ENCODE measurements around the gene ARL2BP. TPM values are rescaled to one million over a fixed set of nuclear protein-coding genes. Genes with fewer than 3 reads are reported as not detected.

Gene ARL2BP
- total RNA-seq, 2 donors from 2014 or later: 56.4 to 80.4 TPM

DNA sequence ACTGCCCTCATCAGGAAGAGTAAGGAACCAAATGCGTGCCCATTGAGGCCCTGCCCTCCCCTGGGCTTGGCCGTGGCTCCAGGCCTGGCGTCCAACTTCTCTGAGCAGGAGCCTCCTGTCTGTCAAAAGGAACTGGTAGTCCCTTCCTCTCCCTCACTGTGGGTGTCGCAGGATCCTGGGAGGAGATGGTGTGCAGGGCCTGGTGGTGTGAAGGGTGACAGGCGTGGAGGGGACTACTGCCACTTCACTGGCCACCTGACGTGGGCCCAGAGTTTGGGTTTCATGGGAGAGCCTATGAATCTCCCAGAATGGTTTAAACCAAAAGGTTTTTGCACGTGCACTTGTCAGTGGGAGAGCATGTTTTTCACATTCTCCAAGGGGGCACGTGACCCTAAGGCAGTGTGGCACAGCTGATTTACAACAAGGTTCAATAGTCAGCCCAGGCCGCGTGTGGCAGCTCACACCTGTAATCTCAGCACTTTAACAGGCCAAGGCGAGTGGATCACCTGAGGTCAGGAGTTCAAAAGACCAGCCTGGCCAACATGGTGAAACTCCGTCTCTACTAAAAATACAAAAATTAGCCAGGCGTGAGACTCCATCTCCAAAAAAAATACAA lies 12.5 kb downstream of the ARL2BP start:
- no peaks in the 10 kb centered on the region for H3K9me3 ChIP-seq
- peaks cover 26% of the 10 kb centered on the region for H3K36me3 ChIP-seq
- peaks cover 0 to 13% of the 10 kb centered on the region in 2 donors for H3K4me1 ChIP-seq
- TF ChIP-seq, protein P1, sequence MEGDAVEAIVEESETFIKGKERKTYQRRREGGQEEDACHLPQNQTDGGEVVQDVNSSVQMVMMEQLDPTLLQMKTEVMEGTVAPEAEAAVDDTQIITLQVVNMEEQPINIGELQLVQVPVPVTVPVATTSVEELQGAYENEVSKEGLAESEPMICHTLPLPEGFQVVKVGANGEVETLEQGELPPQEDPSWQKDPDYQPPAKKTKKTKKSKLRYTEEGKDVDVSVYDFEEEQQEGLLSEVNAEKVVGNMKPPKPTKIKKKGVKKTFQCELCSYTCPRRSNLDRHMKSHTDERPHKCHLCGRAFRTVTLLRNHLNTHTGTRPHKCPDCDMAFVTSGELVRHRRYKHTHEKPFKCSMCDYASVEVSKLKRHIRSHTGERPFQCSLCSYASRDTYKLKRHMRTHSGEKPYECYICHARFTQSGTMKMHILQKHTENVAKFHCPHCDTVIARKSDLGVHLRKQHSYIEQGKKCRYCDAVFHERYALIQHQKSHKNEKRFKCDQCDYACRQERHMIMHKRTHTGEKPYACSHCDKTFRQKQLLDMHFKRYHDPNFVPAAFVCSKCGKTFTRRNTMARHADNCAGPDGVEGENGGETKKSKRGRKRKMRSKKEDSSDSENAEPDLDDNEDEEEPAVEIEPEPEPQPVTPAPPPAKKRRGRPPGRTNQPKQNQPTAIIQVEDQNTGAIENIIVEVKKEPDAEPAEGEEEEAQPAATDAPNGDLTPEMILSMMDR (IDR thresholded peaks at IDR 0.05): no peak
- no peak overlapping the region for H3K4me3 ChIP-seq
- no peaks in the 10 kb centered on the region for H3K27me3 ChIP-seq
- DNase-seq (ENCODE audit: low spot score): no peak
- H3K27ac ChIP-seq: no peak overlapping the region

GRCh38 chr16:57258226-57258909 lies 13.3 kb downstream of the ARL2BP start:
- peaks cover 0 to 13% of the 10 kb centered on the region in 2 donors for H3K4me1 ChIP-seq

DNA sequence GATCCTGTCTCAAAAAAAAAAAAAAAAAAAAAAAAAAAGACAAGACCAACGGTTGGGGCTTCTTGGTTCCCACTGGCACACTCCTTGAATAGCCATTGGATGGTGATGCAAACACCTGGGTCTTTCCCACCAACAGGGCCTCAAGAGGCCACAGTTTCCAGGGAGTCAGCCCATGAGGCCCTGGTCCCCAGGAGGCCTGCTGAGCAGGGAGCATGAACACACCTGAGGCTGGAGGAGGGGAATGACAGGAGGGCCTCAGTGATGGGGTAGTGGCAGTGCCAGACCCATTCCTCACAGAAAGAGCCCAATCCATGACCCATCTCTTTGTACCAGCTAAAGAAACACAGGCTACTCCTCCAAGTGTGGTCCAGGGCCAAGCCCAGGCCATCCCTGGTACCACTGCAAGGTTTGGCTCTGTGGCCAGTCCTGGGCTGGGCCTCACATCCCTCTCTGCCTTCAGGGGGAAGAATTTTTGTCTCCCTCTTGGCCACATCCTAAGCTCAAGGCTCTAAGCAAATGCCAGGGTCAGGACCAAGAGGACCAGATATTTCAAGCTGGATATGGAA lies 13.9 kb downstream of the ARL2BP start:
- peaks cover 0 to 13% of the 10 kb centered on the region in 2 donors for H3K4me1 ChIP-seq
- no peaks in the 10 kb centered on the region for H3K9me3 ChIP-seq
- no peaks in the 10 kb centered on the region for H3K27me3 ChIP-seq
- no peak for DNase-seq (ENCODE audit: low spot score)
- TF ChIP-seq, protein P1 (IDR thresholded peaks at IDR 0.05): no peak
- H3K27ac ChIP-seq: no peak overlapping the region
- H3K4me3 ChIP-seq: no peak overlapping the region
- peaks cover 11% of the 10 kb centered on the region for H3K36me3 ChIP-seq

More at GRCh38 chr16:57258226-57258909, 13.3 kb downstream of the ARL2BP start:
- no peak overlapping the region for H3K27ac ChIP-seq
- peaks cover 18% of the 10 kb centered on the region for H3K36me3 ChIP-seq
- DNase-seq (ENCODE audit: low spot score): no peak
- no peak overlapping the region for H3K4me3 ChIP-seq
- no peaks in the 10 kb centered on the region for H3K27me3 ChIP-seq
- H3K9me3 ChIP-seq: no peaks in the 10 kb centered on the region
- TF ChIP-seq, protein P1 (IDR thresholded peaks at IDR 0.05): no peak

DNA sequence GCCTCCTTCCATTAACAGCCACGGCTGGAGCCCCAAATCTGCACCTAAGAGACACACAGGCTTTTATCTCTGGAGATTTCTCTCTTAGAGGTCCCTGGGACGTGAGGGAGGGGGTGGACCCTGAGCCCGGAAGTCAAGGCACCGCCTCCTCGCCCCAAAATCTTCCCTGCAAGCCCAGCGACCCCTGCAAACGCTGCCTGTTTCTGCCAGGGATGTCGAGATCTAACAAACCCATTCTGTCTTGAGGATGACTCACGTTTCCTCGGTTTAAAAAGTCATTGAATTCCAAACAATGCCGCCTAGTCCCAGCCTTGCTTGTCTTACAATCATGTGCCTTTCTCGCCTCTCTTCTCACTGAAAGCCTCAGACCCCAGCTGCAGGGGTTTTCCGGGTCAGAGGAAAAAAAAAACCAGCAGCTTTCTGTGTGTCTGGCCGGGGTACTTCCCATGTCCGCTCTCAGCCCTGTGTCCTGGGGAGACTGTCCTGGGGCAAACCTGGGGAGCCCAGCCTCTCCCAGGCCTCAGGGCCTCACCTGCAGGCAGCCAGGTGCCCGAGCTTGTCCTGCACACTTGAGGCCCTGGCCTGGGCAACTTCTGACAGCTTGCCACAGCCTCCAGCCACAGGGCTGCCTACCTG lies 15.4 kb downstream of the ARL2BP start:
- Histone ChIP-seq H3K27me3 (no peaks in the 10 kb centered on the region), H3K9me3 (no peaks in the 10 kb centered on the region), H3K4me1 (peaks cover 0 to 14% of the 10 kb centered on the region in 2 donors), H3K36me3 (peaks cover 8% of the 10 kb centered on the region), H3K4me3 (no peak overlapping the region), H3K27ac (peak overlapping the region; percentile 23 to 57)
- DNase-seq (ENCODE audit: low spot score): no peak
- TF ChIP-seq, protein P1 (IDR thresholded peaks at IDR 0.05): no peak

- H3K27me3 ChIP-seq: no peaks in the 10 kb centered on the region
- no peaks in the 10 kb centered on the region for H3K9me3 ChIP-seq
- H3K36me3 ChIP-seq: no peaks in the 10 kb centered on the region
- H3K27ac ChIP-seq: no peak overlapping the region
- no peak for DNase-seq (ENCODE audit: low spot score)
- H3K4me1 ChIP-seq: peaks cover 0 to 28% of the 10 kb centered on the region in 2 donors
- TF ChIP-seq, protein P1 (IDR thresholded peaks at IDR 0.05): no peak
- H3K4me3 ChIP-seq: no peak overlapping the region
Observed at GRCh38 chr16:57261806-57262205, 16.7 kb downstream of the ARL2BP start.

All from right atrium auricular region (tissue), 2 donors.